IPS-18a (cell line): ENCODE results near the gene PDGFA.

ENCODE experiments used
- H3K27ac ChIP-seq: one replicate; pipeline ENCODE4 v1.5.1; 2013; ENCODE audit warnings: low read length
- H3K27me3 ChIP-seq: one replicate; pipeline ENCODE4 v1.6.1; 2013; ENCODE audit warnings: mild to moderate bottlenecking, low read length; ENCODE audit not compliant: control insufficient read depth, insufficient read depth
- H3K36me3 ChIP-seq: one replicate; pipeline ENCODE4 v1.6.1; 2013; ENCODE audit warnings: low read depth, low read length; ENCODE audit not compliant: control insufficient read depth
- H3K4me1 ChIP-seq: one replicate; pipeline ENCODE4 v1.6.1; 2013; ENCODE audit warnings: low read depth, low read length; ENCODE audit not compliant: control insufficient read depth
- H3K4me3 ChIP-seq: one replicate; pipeline ENCODE4 v1.5.1; 2013; ENCODE audit warnings: low read length
- H3K9ac ChIP-seq: one replicate; pipeline ENCODE4 v1.6.1; 2013; ENCODE audit warnings: mild to moderate bottlenecking, low read length, moderate library complexity
- H3K9me3 ChIP-seq: one replicate; pipeline ENCODE4 v1.6.1; 2013; ENCODE audit warnings: low read depth, low read length; ENCODE audit not compliant: control insufficient read depth

PDGFA gene

GRCh38 chr7:519484-520390, at the start of gene PDGFA:
Gene PDGFA (minus strand): TSS chr7:519846. CDS start chr7:519001, 845 bp downstream.
- Histone ChIP-seq H3K9me3 (no peaks in the 10 kb centered on the region), H3K4me3 (peak within 1 kb of the TSS; percentile 78), H3K27ac (no peak within 1 kb of the TSS), H3K36me3 (no peaks in the 10 kb centered on the region), H3K9ac (no peak within 1 kb of the TSS), H3K4me1 (peaks cover 11% of the 10 kb centered on the region), H3K27me3 (peaks cover 61% of the 10 kb centered on the region)

DNA sequence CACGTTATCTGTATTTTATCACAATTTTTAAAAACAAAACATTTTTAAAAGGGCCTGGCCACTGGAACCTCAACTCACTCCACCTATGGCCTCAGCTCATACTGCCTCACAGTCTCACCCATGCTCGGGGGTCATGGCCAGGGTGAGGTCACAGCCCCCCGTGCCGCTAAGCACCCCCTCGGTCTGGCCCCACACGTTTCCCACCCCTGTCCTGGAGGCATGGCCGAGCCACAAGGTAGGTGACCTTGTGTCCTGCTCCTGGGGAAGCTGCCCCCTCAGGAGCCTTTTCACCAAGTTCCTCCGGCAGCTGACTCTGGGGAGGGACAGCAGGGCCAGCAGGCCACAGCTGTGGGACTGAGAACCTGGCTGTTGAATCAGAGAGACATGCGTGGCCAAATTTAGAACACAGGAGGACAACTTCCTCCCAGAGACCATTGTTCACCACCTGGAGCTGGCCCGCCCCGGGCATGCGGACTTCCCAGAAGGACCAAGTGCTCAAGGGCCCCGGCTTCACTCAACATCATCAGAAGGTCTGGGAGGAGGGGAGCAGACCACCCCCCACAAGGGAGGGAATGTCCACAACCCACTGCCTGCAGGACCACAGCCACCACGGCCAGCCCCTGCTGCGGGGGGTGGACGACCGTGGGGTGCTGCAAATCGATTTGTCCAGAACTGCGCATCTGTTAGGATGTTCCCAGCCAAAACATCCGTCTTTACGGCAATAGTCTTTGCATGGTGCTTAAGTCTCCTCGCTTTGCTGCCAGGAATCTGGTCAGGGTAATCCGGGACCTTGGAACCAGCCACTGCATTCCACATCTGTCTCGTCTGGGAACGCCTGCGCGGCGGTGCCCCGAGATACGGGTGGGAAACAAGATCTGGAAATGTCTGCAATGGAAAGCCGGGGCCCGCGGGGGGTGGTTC, 48.6 kb upstream of the PDGFA start:
- Histone ChIP-seq H3K9ac (no peak overlapping the region), H3K9me3 (no peaks in the 10 kb centered on the region), H3K27ac (no peak overlapping the region), H3K4me3 (no peak overlapping the region), H3K4me1 (peaks cover 11% of the 10 kb centered on the region), H3K36me3 (no peaks in the 10 kb centered on the region), H3K27me3 (no peaks in the 10 kb centered on the region)

DNA sequence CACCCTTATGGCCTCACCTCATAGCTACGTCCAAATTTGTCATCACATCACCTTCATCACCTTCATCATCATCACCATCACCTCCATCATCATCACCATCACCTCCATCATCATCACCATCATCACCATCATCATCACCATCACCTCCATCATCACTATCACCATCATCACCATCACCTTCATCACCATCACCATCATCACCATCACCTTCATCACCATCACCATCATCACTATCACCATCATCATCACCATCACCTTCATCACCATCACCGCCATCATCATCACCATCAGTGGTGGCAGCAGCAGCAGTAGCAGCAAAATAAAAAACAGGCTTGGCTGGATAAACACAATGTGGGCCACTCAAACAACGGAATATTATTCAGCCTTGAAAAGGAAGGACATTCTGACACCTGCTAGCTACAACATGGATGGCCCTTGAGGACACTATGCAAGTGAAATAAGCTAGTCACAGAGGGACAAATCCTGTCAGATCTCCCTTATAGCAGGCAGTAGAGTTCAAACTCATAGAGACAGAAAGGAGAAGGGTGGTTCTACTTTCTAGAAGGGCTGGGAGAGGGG, 47.7 kb upstream of the PDGFA start:
- H3K9me3 ChIP-seq: no peaks in the 10 kb centered on the region
- H3K27ac ChIP-seq: no peak overlapping the region
- no peaks in the 10 kb centered on the region for H3K27me3 ChIP-seq
- H3K4me1 ChIP-seq: peaks cover 7% of the 10 kb centered on the region
- no peak overlapping the region for H3K9ac ChIP-seq
- no peak overlapping the region for H3K4me3 ChIP-seq
- no peaks in the 10 kb centered on the region for H3K36me3 ChIP-seq

DNA sequence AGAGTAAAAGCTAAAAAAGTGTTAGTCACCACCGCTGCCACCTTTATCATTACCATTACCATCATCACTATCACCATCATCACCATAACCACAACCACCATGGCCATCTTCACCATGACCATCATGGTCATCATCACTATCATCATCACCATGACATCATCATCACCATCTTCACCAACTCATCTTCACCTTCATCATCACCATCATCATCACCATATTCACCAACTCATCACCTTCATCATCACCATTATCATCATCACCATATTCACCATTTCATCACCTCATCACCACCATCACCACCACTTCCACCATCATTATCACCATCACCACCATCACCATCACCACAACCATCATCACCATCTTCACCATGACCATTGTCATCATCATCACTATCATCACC, 46.5 kb upstream of the PDGFA start:
- Histone ChIP-seq H3K4me1 (no peaks in the 10 kb centered on the region), H3K9me3 (no peaks in the 10 kb centered on the region), H3K27ac (no peak overlapping the region), H3K4me3 (no peak overlapping the region), H3K36me3 (no peaks in the 10 kb centered on the region), H3K9ac (no peak overlapping the region), H3K27me3 (no peaks in the 10 kb centered on the region)

DNA sequence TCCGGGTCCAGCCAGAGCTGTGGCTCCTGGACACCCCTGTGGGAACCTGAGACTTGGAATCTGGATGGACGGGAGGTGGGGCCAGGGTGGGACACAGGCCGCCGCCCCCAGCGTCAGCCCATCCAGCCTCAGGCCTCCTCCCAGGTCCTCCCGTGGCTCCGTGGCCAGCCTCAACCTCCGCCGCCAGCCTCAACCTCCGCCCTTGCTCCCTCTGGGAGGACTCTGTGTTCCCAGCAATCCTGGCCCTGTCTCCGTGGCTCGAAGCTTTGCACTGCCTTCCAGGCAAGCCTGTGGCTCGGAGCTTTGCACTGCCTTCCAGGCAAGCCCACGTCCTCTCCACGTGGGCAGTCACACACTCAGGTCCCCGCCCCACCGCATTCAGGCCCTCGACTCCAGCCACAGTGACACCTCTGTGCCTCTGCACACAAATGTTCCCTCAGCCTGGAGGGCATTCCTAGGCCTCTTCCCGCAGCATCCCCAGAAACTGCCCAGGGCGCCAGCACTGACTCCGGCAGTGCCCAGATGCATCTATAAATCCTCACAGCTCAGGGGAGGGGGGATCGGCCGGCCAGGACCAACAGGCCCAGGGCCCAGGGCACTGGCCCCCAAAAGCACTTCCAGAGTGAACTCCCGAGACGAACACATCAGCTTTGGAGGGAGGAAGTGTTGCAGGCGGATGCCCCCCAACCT, 44.7 kb upstream of the PDGFA start:
- Histone ChIP-seq H3K9ac (no peak overlapping the region), H3K27ac (no peak overlapping the region), H3K36me3 (no peaks in the 10 kb centered on the region), H3K4me3 (no peak overlapping the region), H3K27me3 (no peaks in the 10 kb centered on the region), H3K9me3 (no peaks in the 10 kb centered on the region), H3K4me1 (no peaks in the 10 kb centered on the region)

- Histone ChIP-seq H3K36me3 (no peaks in the 10 kb centered on the region), H3K27me3 (no peaks in the 10 kb centered on the region), H3K9ac (no peak overlapping the region), H3K4me1 (no peaks in the 10 kb centered on the region), H3K4me3 (no peak overlapping the region), H3K27ac (no peak overlapping the region), H3K9me3 (no peaks in the 10 kb centered on the region)
These were observed 44.1 kb upstream of the PDGFA start for GRCh38 chr7:563629-564170.

DNA sequence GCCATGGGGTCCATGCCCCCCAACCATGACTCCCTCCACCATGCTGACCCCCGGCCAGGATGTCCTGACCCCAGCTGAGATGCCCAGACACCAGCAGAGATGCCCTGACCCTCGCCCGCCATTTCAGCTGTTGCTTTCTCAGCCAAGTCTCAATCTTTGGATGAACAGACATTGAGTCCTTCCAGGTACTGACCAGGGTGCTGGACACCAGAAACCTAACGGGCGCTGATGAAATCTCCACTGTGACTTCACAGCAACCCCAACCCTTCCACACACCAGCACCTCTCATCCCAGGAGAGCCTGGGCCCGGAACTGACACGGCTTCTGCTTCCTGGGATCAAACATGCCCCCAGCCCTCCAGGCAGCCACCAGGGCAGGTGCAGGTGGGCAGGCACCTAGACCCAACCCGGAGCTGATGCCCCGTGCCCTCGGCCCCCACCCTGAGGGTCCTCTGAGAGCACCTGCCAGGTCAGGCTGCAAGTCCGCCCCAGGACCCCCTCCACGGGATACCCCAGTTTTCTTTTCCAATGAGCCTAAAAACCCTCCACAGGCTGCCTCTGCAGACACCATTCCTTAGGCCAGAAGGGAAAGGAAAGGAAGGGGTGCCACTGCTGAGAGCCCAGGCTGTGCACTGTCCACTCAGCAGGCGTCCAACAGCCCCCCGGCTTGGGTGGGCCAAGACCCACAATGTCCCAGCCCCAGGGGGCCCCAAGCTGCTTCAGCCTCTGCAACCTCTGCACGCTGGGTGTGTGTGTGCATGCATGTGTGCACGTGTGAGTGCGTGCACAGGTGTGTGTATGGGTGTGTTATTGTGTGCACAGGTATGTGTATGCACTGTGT, 43.4 kb upstream of the PDGFA start:
- H3K9me3 ChIP-seq: no peaks in the 10 kb centered on the region
- H3K27me3 ChIP-seq: no peaks in the 10 kb centered on the region
- no peak overlapping the region for H3K27ac ChIP-seq
- no peaks in the 10 kb centered on the region for H3K4me1 ChIP-seq
- no peak overlapping the region for H3K9ac ChIP-seq
- no peak overlapping the region for H3K4me3 ChIP-seq
- no peaks in the 10 kb centered on the region for H3K36me3 ChIP-seq

GRCh38 chr7:562374-562675, 42.7 kb upstream of the PDGFA start:
- no peaks in the 10 kb centered on the region for H3K27me3 ChIP-seq
- H3K9me3 ChIP-seq: no peaks in the 10 kb centered on the region
- no peak overlapping the region for H3K27ac ChIP-seq
- H3K4me1 ChIP-seq: no peaks in the 10 kb centered on the region
- H3K36me3 ChIP-seq: no peaks in the 10 kb centered on the region
- H3K4me3 ChIP-seq: no peak overlapping the region
- H3K9ac ChIP-seq: no peak overlapping the region

DNA sequence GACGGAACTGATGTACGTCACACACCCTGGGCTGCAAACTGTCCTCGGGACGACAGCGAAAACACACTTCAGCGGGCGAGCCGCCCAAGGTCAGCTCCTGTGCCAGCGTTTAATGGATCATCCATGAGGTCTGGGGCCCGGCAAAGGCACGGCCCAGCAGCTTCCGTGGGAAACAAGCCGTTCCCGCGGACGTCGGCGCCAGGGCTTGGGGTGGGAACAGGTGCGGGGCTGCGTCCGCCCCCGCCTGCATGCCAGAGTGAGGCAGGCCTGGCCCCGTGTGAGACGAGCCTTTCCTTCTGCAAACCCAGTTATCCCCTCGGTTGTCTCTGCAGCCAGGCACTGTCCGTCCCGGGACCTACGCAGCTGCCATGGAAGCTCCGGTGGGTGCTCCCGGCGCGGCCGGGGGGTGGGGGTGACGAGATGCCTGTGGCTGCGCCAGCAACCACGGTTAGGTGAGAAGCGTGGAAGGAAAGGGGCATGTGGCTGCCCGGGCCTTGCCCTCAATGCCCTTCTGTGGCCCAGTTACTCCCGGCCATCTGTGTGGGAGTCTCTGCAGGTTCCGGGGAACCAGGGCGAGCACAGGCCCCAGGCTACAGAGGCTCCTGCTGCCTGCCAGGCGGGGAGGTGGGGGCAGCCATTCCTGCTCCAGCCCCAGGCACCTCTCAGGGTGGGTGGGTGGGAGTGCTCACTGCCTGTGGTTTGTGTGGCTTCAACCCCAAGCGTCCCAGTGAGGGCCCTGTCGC, 42.2 kb upstream of the PDGFA start:
- Histone ChIP-seq H3K4me3 (no peak overlapping the region), H3K4me1 (no peaks in the 10 kb centered on the region), H3K36me3 (no peaks in the 10 kb centered on the region), H3K9ac (no peak overlapping the region), H3K27me3 (no peaks in the 10 kb centered on the region), H3K27ac (no peak overlapping the region), H3K9me3 (no peaks in the 10 kb centered on the region)
